Stomach (tissue), 4 donors: ENCODE results near the gene PLA2G4A.

ENCODE experiments used
- CTCF ChIP-seq, 7 experiments: fragments of 450-650 bp in 4 of 7; fragments of 200-600 bp in 3 of 7; sonication (generic) in 3 of 7; IDR thresholded peaks; one replicate each; pipeline ENCODE4 v1.5.1; 2016 to 2019; ENCODE audit warnings: antibody characterized with exemption in 7 of 7, control low read depth in 2 of 7, mild to moderate bottlenecking in 1 of 7
- POLR2A ChIP-seq, 4 donors: fragments of 450-650 bp; IDR thresholded peaks; one replicate each; pipeline ENCODE4 v1.6.1; 2016; ENCODE audit warnings: antibody characterized with exemption in 4 of 4, control low read depth in 2 of 4, mild to moderate bottlenecking in 1 of 4, moderate library complexity in 1 of 4
- POLR2AphosphoS5 ChIP-seq, 3 donors: sonication (generic); formaldehyde crosslinking; IDR thresholded peaks; one replicate each; pipeline ENCODE4 v1.6.1; 2016; ENCODE audit warnings: antibody characterized with exemption in 3 of 3

GRCh38 chr1:186987065-186987464 is 158.3 kb downstream of the PLA2G4A start:
- TF ChIP-seq CTCF (IDR thresholded peaks at IDR 0.05), result no peak
- TF ChIP-seq POLR2AphosphoS5 (IDR thresholded peaks at IDR 0.05), result no peak
- TF ChIP-seq POLR2A (IDR thresholded peaks at IDR 0.05), result no peak
